HG03159 (cell line): ENCODE measurements around the gene TRIP11.

ENCODE experiments used
- ATAC-seq: cut with Tn5 transposase; IDR thresholded peaks from one replicate; pipeline ENCODE4 v1.9.1; 2021; ENCODE audit warnings: mild to moderate bottlenecking, moderate library complexity; ENCODE audit not compliant: unreplicated experiment

TRIP11 gene

GRCh38 chr14:91961297-91962220 lies 78.3 kb downstream of the TRIP11 start:
- ATAC-seq = no peak

DNA sequence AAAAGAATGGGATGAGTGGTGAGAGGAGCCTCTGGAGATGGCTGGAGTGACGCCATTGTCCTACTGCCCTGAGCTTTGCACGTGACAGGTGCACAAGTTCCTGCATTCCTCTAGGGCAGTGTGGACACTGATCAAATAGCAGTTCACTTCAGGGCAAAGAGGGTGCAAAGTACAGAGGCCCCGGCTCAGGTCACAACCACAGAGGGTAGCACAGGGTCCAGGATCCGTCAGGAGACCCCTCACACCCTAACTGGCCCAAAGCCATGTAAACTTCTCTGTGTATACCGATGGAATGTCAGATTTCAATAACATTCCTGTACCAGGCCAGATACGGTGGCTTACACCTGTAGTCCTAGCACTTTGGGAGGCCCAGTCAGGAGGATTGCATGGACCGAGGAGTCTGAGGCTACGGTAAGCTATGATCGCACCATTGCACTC lies 82.0 kb downstream of the TRIP11 start:
- no peak for ATAC-seq

GRCh38 chr14:91956616-91957015 lies 83.2 kb downstream of the TRIP11 start:
- no peak for ATAC-seq

GRCh38 chr14:91955168-91955567 lies 84.7 kb downstream of the TRIP11 start:
- no peak for ATAC-seq

GRCh38 chr14:91953170-91953985 lies 86.5 kb downstream of the TRIP11 start:
- ATAC-seq = no peak

DNA sequence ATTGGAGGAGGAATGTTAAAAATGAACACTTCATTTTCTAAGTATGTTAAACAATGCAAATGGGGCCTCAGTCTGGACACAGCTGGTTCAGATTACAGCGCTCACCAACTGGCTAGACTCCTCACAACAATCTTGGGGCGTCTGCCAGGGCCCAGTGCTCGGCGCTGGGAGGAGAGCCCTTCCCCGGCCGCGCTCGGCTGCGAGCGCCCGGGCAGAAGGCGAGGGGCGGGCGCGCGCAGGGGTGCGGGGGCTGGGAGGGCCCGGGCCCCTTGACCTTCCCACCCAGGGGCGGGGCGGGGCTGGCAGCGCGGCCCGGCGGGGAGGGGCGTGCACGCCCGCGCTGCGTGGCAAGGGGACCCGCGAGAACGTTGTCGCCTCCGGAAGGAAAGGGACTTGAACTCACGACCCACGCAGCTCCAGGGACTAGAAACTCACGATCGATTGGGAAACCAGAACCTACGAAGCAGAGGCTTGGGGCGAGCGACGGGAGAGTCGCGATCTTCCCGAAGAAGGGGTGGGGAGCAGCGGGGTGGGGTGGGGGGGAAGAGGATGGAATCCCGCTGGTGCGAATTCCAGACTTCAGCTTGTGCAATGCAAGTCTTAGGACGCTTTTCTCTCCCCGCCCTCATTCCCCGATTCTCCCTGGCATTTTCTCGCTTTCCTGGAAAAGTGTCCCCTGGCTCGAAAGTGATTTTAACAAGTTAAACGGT lies 92.2 kb downstream of the TRIP11 start, which contains the start of gene FBLN5:
Gene FBLN5, minus strand, starts transcription at position 220 of the 710 bp plus-strand sequence. CDS start 465 bp downstream, outside the sequence.
- no peak for ATAC-seq

DNA sequence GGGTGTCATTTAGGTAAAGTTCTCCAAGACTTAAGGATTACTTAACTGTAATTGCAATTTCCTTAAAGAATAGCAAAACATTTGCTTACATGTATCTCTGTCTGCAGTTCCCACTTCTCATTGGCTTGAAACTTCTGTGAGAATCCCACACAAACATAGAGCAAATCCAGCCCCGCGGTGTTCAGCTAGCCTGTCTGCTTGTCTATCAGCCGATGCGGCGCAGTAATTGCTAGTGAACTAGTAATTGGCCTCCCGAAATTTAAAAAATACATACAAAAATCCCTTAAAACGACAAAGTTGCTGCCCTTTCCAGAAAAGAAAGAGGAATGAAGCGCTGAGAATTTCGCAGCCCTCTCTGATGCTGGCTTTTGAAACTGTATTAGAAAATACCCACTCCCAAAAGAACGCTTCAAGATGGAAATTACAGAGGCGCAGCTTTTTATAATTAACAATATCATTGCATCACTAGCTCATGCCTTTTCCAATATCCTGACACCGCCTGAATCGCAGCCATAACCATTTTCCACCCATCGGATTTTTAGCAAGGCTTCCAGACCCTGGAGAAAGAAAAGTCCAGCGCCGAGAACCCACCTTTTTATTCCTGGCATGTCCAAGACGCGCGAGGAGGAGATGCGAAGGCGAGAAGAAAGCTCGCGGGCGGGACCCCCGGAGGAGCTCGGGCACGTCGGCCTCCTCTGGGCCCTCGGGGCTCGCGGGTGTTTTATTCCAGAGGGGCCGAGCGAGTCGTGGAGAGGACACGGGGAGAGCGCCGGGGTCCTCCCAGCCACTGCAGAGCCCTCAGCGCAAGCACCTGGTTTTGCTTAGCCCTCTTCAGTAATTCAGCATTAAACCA lies 93.0 kb downstream of the TRIP11 start:
- no peak for ATAC-seq

DNA sequence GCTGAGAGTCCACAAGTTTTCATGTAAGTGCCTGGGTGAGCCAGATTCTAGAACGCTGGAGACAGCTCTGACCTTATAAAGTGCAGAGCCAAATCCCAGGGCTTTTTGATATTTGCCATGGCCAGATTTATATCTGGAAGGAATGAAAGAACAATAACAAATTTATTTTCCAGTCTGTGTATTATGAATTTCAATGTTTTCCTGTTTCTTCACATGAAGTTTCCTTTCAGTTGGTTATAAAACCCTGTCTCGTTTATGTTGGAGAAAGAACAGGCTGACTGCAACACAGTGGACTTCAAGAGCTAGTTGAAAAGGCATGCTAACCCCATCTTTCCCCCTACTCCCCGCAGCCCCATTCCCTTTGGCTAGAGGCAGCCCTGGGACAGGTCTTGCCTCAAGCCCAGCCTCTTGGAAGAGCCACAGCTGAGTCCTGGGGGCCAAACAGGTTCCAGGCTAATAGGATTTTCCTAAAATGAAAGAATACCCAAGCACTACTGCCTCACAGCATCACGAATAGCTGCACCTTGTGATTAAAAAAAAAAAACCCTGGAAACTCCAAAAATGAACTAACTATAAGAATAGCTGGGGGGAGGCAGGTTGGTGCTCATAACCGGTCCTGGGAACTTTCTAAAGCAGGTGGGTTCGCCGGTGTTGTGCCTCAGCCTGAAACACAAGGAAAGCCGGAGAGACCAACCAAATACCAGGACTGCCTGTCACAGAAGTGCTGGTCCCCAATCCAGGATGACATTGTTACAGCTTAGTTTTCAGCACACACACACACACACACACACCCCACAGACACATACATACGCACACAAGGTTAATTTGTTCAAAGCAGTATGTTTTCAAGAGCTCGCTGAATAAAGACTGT lies 93.9 kb downstream of the TRIP11 start:
- no peak for ATAC-seq

DNA sequence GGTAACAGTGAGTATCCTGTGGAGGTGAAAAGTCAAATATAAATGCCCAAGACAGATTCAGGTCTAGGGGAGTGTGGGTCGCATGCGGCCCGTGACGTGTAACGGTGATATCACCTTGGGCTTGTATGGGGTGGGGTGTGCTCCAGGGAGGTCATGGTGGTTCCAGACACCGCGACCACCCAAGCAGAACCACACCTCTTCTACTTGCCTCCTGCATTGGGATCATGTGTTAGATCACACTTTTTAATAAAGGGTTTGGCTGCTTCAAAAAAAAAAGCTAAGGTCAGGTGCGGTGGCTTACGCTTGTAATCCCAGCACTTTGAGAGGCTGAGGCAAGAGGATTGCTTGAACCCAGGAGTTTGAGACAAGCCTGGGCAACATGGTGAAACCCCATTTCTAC lies 96.9 kb downstream of the TRIP11 start:
- ATAC-seq = no peak

DNA sequence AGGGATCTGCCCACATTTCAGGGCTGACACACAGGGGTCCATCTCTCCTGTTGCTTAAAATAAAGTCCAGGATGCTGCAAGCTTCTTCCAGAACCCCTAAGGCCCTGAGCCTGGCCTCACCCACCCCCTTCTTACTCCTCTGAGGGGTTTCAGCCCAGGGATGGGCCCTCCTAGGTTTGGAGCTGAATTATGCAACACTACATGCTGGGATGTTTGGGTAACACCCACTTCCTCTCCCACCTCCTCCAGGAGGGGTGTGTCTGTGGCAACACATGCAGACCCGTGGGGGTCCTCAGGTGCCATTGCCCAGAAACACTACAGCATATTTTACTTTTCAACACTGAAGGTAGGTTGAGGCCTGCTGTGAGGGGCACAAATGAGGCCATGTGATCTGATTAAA lies 97.7 kb downstream of the TRIP11 start:
- no peak for ATAC-seq

DNA sequence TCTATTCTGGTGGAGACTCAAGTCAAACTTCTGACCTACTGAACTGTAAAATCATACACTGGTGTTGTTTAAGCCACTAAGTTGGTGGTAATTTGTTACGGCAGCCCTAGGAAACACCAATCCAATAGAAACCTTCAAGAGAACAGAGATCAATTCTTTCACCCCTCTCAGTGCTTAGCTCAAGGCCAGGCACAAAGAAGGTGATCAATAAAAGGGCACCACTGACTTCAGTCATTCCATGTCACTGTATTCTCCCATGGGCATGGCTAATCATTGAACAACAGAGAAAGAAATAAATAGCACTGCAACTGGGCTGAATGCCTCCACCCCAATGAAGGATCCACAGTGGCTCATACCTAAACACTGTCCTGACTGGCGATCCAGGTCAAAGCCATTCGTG lies 99.7 kb downstream of the TRIP11 start:
- ATAC-seq = no peak

DNA sequence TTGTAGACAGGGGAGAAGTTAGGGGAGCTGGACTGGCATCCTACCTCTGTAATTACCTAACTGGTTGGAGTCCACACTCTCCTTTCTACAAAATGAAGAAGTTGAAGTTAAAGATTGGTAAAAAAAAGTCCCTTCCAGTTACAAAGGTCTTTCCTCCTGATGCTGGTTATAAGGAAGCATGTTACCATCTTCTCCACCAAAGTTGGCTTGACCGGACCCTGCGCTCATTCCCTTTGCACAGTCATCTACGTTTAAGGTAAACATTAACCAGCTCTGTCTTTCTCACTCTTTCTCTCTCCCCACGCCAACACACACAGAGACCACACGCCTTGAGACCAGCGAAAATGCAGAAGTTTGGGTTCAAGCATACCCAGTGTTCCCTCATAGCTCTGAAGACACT lies 104.3 kb downstream of the TRIP11 start:
- ATAC-seq = no peak

DNA sequence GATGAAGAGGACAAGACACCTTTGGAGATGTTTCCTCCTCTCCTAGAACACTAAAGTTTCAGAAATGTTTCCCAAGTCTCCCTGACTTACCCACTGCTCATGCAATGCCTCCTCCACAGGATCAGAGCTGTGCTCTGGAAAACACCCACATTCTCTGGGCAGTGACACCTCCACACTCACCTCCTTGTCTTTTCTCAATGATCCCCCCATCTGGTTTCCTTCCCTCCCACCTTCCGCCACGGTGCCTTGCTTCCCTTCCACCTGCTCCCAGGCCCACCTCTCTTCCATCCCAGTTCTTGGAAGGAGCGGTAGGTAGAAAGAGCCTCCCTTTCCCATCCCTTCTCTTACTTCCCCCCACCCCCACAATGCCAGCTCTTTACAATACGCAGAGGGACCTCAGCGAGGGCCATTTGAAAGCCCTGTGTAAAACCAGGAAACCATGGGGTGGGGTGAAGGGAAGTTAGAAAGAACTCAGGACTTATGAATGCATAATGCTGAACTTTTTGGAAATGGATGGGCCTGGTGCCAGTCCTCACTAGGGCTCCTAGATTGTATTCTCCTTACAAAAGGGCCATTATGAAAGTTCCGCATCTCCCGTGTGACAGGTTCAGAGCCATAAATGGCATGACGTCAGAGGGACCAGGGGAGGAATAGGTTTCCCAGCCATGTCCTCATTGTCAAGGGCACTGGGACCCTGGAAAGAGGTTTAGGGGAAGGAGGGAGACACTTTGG lies 105.1 kb downstream of the TRIP11 start:
- ATAC-seq = no peak

GRCh38 chr14:91931478-91932088 lies 108.3 kb downstream of the TRIP11 start:
- ATAC-seq = no peak

GRCh38 chr14:91929700-91930099 lies 110.2 kb downstream of the TRIP11 start:
- no peak for ATAC-seq

- ATAC-seq = no peak
Measured at GRCh38 chr14:91927800-91928199, 112.1 kb downstream of the TRIP11 start.

- ATAC-seq = no peak
Measured at GRCh38 chr14:91927191-91927590, 112.7 kb downstream of the TRIP11 start.
